ENCODE measurements around the gene FBXL16.
"Not testable (repeated sequence)": the region's sequence is repeated elsewhere in the genome, so short reads cannot be mapped to it uniquely, and the experiment has no call there.

FBXL16 gene, protein sequence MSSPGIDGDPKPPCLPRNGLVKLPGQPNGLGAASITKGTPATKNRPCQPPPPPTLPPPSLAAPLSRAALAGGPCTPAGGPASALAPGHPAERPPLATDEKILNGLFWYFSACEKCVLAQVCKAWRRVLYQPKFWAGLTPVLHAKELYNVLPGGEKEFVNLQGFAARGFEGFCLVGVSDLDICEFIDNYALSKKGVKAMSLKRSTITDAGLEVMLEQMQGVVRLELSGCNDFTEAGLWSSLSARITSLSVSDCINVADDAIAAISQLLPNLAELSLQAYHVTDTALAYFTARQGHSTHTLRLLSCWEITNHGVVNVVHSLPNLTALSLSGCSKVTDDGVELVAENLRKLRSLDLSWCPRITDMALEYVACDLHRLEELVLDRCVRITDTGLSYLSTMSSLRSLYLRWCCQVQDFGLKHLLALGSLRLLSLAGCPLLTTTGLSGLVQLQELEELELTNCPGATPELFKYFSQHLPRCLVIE

DNA sequence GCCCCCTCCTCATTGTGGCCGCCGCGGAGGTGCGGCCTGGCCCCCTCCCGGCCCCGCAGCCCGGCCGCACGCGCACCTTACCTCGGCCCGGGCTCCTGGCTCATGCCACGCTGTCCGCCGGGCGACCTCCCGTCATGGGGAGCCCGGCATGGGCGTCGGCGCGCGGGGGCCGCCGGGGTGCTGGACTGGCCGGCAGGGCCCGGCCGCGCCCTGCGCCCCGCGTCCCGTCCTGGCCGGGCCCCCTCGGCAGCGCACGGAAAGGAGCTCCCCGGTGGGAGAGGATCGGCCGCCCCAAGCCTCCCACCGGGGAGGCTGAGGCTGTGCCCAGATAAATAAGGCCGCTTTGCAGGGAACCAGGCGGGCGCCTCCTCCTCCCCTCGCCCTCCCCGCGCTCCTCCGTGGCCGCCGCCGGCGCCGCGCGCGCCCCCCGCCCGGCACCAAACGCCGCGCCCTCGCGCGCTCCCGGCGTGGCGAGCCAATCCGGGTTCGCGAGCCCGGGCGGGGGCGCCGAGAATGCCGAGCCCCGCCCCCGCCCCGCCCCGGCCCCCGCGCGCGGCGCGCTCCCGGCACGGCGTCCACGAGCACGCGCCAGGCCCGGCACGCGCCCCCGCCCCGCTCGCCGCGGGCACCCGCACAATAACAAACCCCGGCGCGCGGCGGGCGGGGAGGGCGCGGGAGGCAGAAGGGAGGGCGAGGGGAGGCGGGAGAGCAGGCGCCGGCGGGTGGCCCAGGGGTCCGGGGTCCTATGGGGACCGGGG, at the start of gene FBXL16:
Gene FBXL16, minus strand, starts transcription at position 371 of the 758 bp plus-strand sequence. CDS start 8,396 bp downstream, outside the sequence.
- peak; percentile 81 for DNase-seq

DNA sequence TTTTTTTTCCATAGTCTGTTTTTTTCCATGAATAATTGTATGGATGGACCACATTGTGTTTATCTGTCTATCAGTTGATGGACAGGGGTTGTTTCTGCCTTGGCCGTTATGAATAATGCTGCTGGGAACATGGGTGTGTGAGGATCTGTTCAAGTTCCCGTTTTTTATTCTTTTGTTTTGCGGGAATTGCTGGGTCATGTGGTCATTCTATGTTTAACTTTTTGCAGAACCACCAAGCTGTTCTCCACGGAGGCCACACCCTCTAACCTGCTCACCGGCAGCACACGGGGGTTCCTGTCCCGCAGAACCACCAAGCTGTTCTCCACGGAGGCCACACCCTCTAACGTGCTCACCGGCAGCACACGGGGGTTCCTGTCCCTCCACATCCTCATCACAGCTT, 49.1 kb upstream of the FBXL16 start:
- DNase-seq = no peak

DNA sequence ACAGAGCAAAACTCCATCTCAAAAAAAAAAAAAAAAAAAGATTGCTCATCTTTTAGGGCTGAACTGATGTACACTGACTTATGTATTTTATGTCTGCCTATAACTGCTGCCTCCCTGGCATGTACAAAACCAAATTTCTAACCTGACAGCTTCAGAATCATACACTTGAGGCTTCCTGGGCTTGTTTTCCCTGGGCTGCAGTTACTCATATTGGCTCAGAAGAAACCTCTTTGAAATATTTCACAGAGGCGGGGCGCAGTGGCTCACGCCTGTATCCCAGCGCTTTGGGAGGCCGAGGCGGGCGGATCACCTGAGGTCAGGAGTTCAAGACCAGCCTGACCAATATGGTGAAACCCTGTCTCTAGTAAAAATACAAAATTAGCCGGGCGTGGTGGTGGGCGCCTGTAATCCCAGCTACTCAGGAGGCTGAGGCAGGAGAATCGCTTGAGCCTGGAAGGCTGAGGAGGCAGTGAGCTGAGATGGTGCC, 48.6 kb upstream of the FBXL16 start:
- DNase-seq = not testable (repeated sequence)

DNA sequence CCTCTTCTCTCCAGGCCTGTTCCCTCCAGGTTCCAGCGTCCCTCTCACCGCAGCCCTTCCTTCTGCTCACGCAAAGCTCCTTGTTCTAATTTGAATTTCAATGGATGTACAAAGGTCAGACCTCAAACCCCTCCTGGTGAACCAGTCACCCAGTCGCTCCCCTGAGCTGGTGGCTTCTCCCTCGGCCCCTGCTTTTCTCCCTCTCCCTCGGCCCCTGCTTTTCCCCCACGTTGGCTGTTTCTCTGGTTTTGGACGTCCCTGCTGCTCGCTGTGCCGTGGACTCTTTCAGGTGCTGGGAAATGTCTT, 46.4 kb upstream of the FBXL16 start:
- no peak for DNase-seq

DNA sequence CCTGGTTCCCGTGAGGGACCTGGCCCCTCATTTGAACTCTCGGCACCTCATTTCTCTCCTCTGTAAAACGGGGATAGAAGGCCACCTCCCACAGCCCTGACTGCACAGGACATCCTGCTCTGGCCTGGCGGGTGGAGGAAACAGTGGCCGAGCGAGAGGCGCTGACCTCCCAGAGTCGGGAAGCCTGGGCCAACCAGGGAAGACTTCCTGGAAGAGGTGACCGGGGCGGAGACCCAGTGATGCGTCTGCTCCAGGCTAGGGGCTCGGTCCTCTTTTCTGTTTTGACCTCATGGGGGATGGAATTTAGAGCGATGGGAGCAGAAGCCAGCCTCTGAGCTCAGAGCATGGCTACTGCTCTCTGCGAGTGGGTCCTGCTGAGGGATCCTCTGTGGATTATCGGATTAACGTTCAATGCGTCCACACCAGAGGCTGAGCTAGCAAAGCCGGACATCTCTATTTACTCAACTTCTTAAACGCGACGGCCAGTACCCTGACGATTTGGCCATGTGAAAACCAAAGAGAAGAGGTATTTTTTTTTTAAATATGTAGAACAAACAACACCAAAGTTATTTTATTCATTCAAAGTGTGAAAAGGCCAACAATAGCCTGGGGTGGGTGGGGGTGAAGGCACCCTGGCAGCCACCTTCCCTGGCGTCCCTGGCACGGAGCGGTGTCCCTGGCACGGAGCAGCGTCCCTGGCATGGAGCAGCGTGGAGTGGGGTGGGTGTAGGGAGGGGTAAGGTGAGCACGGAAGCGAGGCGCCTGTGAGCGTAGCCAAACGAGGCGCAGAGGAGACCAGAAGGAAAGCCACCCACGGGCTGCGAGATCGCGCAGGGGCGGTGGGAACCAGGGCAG, 45.8 kb upstream of the FBXL16 start:
- DNase-seq = no peak

DNA sequence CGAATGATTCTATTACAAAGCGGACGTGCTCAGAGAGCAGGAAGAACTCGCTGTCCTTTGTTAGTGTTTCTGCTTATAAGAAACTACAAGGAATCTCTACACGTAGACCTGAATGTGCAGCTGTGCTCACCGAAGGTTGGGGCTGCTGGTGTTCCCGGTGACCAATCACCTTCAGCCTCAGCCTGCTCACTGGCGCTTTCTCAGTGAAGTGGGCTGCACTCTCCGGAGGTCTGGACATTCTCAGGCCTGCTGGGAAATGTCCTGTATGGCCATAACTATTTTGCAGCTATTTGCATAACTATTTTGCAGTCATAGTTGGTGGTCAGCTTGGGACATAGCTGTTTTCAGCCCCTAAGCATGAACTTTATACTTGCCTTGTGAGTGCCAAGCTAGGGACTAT, 44.9 kb upstream of the FBXL16 start:
- DNase-seq = no peak

DNA sequence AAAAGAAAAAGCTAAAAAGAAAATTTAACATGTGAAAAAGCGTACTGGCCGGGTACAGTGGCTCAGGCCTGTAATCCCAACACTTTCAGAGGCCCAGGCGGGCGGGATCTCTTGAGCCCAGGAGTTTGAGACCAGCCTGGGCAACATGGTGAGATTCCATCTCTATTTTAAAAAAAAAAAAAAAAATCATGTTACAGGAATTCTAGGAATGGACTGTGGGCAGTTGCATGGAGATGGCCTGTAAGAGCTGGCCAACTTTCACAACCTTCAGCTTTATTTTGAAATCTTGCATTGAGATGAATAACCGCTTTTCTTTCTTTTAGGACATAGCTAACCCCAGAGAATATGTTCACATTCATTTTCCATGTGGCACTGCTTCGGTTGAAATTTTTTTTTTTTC, 43.4 kb upstream of the FBXL16 start:
- no peak for DNase-seq

DNA sequence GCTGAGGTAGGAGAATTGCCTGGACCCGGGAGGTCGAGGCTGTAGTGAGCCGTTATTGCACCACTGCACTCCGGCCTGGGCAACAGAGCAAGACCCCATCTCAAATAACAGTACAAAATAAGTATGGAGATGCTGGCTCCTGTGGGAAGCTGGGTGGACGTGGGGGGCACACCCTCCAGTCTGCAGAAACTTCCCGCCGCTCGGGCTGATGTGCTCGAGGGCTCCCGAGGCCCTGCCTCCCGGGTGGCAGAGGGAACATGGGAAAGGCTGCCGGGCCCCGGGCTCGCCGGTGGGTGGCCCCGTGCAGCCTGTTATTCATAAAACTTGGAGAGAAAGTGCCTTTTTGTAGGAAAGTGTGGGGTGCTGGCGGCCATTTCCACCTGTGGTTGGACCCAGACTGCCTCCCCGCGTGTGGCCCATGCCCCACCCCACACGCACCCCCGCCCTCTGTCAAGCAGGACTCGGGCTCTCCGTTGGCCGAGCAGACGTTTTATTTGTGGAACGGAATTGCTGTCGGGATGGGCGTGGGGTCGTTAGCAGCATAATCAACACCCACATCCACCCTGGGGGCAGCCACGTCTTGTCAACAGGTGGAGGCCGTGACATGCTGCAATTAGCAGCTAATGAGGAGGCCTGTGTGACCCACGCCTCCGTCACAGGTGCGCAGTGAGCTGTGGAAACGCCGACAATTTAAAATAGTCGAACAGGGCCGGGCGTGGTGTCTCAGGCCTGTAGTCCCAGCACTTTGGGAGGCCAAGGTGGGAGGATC, 42.6 kb upstream of the FBXL16 start:
- DNase-seq = no peak

DNA sequence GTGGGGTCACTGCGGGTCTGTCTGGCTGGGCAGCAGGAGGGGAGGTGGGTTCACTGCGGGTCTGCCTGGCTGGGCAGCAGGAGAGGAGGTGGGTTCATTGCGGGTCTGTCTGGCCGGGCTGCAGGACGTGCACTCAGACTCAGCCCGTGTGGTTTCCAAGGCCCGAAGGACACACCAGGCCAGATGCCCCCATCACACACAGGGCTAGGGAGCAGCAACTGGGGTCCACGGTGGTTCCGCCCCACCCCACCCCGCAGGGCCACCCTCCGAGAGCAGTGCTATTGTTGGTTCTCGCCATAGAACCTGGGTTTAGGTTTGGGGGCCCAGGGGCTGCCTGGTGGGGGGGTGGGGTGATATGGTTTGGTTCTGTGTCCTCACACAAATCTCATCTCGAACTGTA, 41.0 kb upstream of the FBXL16 start:
- DNase-seq = no peak

DNA sequence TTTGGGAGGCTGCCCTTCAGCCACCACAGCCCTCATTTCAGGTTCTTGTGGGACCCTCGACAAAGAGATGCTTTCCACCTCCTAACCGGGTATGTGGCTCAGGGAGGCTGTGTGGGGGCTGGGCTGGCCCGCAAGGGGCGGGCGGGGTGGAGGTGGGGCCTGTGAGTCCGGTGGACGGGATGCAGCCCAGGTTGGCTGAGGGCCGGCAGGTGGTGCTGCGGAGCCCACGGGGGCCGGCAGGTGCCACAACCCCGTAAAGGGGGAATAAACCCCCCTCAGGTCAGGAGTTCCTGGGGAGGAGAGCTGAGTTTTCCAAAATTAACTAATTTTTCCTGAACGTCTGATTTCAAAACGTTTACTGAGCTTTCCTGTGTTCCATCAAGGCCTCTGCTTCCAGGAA, 40.1 kb upstream of the FBXL16 start:
- no peak for DNase-seq

DNA sequence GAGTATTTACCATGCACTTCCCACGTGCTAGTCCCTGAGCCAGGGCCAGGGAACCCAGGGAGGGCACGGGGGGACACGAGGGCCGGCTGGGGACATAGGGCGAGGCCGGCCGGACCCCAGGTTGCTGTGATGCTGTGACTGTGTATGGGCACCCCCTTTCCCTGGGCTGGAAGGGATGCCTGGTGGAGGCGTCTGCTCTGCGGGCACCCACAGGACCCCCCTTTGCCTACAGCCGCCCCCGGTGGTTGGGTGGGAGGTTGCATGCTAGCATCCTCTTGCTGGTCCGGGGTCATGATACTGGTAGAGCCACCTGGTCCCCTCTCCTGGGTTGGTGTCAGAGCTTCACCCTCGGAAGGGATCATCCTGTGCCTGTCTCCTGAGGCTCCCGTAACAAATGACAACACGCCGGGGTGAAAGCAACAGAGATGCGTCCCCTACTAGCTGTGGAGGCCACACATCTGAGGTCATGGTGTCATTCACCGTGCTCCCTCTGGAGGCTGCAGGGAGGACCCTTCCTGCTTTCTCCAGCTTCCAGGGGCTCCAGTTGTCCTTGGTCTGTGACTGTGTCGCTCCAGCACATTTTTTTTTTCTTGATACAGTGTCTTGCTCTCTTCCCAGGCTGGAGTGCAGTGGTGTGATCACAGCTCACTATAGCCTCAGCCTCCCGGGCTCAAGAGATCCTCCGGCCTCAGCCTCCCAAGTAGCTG, 38.3 kb upstream of the FBXL16 start:
- DNase-seq = no peak

DNA sequence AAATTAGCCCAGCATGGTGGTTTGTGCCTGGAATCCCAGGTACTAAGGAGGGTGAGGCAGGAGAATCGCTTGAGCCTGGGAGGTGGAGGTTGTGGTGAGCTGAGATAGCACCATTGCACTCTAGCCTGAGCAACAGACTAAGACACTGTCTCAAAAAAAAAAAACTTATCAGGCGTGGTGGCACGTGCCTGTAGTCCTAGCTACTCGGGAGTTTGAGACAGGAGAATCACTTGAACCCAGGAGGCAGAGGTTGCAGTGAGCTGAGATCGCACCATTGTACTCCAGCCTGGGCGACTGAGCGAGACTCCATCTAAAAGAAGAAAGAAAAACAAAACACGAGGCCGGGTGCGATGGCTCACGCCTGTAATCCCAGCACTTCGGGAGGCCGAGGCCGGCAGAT, 37.3 kb upstream of the FBXL16 start:
- DNase-seq = not testable (repeated sequence)

DNA sequence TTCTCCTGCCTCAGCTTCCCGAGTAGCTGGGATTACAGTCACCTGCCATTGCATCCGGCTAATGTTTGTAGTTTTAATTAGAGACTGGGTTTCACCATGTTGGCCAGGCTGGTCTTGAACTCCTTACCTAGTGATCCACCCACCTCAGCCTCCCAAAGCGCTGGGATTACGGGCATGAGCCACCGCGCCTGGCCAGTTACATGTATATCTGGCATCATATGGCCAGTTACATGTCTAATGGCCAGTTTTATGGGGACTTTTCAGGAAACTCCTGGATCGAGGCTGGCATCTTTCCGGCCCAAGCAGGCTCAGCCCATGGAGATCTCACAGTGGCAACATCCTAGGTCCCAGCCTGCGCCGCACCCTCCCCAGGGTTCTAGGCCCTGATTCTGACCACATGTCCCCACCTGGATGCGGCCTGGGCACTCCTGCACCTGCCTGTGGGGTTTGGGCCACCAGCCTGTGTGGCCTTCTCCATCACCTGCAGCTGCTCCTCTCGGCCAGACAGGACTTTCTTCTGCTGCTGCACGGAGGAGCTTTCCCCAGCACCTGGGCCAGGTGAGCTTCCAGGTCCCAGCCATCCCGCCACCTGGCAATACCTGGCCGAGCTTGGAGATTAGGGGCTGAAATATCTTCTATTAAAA, 36.5 kb upstream of the FBXL16 start:
- DNase-seq = no peak

DNA sequence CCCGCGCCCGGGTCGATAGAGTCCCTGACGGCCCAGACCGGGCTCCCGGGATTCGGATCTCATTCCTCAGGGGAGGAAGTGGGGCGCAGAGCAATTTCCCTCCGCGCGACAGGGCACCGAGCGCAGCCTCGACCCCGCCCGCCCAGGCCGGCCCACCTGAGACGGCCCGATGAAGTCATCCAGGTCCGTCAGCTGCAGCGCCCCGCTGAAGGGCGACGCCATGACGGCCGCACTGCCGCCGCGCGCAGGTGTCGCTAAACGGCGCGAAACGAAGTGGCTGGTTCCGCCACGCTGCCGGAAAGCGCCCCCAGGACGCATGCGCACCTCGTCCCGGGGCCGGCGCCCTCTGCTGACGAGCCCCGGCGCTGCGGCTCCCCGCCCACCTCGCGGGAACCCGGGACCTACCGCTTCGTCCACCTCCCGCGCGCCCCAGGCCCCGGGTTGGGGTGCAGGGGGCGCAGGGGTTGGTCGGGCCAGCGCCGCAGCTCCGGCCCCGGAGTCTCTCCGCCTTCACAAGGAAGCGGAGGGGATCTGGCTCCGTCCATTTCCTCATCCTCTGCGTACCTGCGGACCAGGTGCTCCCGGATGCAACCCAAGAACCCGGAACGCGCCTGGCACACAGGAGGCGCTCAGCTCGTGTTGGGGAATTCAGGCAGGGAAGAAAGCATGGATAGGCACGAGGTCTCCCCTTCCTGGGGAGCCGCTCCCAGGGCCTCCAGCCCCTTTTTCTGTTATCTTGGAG, 35.3 kb upstream of the FBXL16 start, which contains the start of gene CIAO3:
Gene CIAO3, minus strand, starts transcription at position 234 of the 742 bp plus-strand sequence. Its CDS starts 12 bp downstream, at position 222.
- DNase-seq = peak; percentile 85

DNA sequence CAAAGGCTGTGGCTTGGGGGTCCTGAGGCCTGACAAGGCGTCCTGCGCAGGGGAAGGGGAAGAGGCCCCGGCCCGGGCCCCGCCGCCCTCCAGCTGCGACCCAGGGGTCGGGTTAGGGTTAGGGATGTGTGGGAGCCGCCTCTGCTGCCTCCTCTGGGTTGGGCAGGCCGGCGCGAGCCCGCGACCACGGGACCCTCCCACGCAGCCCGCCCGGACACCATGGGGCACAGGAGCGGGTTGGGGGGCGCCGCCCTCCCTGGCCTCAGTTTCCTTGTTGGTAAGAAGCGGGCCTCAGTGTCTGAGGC, 34.8 kb upstream of the FBXL16 start:
- no peak for DNase-seq

DNA sequence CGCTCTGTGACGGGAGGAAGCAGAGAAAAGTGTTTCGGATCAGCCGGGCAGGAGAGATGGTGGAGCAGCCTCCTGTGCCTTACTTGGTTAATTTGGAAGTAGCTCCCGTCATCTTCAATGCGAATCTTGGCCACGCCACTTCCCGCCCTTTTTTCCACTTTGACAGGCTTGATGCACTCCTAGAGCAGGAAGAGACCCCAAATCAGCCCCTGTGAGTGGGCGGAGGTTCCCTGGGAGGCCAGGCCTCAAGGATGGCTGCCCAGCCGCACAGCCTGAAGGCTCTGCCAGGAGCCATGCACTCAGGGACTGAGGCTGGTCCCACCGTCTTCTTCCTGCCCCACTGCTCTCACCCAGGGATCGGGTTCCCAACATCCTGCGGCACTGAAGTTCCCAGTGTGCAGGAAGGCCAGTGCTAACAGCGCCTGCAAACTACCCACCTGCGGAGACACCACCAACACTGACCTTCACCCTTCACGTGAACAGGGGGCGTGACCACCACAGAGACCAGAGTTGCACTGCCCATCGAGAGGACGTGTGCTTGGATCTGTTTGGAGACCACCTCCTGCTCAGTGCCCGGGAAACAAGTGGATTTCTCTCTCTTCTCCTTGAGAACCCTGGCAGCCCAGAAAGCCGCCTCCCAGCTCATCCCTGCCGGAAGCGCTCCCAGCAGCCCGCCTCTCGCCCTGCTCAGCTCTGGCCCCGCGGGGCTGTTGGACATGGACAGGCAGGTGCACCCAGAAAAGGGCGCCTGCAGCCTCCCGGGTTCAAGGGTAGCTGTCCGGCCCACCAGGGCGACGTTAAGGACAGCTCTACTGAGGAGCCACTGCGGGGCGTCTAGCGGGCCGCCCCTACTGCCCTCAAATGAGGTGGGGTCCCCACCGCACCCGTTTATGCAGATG, 34.2 kb upstream of the FBXL16 start:
- DNase-seq = no peak

DNA sequence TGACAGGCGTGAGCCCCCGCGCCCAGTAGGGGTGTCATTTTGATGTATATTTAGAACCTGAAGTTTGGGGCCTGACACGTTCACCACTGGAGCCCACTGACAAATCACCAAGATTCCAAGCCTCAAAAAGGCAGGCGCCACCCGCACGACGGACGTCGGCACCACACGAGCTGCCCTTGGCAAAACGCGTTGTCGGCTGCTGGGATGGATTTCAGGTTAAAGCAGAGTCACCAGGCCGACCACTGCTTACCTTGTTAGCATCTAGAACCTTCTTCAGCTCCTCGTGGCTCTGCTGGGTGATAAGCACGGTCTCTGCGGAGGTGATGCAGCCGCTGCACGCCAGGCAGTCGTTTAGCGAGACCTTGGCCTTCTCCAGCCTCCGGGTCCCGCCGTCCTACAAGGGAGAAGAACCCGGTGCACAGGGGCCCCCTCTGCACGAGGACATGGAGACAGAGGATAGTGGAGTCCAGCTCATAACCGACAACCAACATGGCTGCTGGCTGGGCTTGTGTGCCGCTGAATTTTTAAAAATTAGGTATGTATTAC, 31.4 kb upstream of the FBXL16 start:
- no peak for DNase-seq

DNA sequence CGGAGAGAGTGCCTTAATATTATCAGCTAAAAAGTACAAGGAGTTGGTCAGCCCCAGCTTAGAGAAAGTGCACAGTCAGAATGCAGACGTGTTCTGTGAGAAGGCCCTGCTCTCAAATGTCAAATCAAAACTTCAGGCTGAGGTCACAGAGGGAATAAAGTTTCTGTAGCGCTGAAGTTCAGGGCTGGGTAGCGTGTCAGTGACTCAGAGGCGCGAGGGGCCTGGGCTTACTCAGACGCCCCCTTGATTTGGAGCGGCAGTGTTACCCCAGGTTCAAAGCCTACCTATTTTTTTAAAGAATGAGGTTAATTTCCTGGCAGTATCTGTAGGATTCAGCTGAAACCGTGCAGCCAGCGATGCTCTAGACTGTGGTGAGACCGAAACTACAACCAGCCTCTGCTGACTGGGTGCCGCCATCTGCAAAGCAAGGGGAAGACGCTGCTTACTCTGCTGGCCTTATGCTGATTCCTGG, 30.4 kb upstream of the FBXL16 start:
- DNase-seq = no peak

Measured in NCI-H2171 treated with DMSO at 0.1 percent for 48 hours (cell line).